Transverse colon (tissue), 4 donors: ENCODE measurements around the gene ARPIN. TPM values are rescaled to one million over a fixed set of nuclear protein-coding genes. Genes with fewer than 3 reads are reported as not detected.
"Not testable (repeated sequence)": the region's sequence is repeated elsewhere in the genome, so short reads cannot be mapped to it uniquely, and the experiment has no call there.

Experiments used
- DNase-seq: peaks from one replicate; pipeline ENCODE4 v3.0.0-alpha.2; 2019
- H3K27ac ChIP-seq, 4 donors: fragments of 200-600 bp; sonication (generic); 2 replicates each; pipeline ENCODE4 v1.5.1; 2016 to 2018; ENCODE audit warnings: inconsistent platforms in 4 of 4
- H3K27me3 ChIP-seq: fragments of 200-600 bp; sonication (generic); 2 replicates; pipeline ENCODE4 v1.5.1; 2017; ENCODE audit warnings: inconsistent platforms
- H3K36me3 ChIP-seq, 4 donors: fragments of 200-600 bp; sonication (generic); 2 replicates each; pipeline ENCODE4 v1.5.1; 2017 to 2019; ENCODE audit warnings: inconsistent platforms in 4 of 4
- H3K4me1 ChIP-seq, 4 donors: fragments of 200-600 bp; sonication (generic); 2 replicates each; pipeline ENCODE4 v1.5.1; 2017 to 2020; ENCODE audit warnings: inconsistent platforms in 4 of 4
- H3K4me3 ChIP-seq, 4 donors: fragments of 200-600 bp; sonication (generic); 1 replicate in 1 of 4; 2 replicates in 3 of 4; pipeline versions ENCODE4 v1.5.1 to v1.6.1; 2017 to 2019; ENCODE audit warnings: inconsistent platforms in 4 of 4
- H3K9me3 ChIP-seq, 2 donors: fragments of 200-600 bp; sonication (generic); 2 replicates each; pipeline ENCODE4 v1.5.1; 2017 to 2019; ENCODE audit warnings: inconsistent platforms in 2 of 2
- CTCF ChIP-seq, 5 experiments: fragments of 200-600 bp in 3 of 5; fragments of 450-650 bp in 2 of 5; sonication (generic) in 3 of 5; IDR thresholded peaks; 1 replicate in 2 of 5; 2 replicates in 3 of 5; pipeline ENCODE4 v1.5.1; 2016 to 2017; ENCODE audit warnings: antibody characterized with exemption in 5 of 5, inconsistent platforms in 3 of 5, mild to moderate bottlenecking in 2 of 5, moderate library complexity in 1 of 5
- EP300 ChIP-seq: sonication (generic); formaldehyde crosslinking; IDR thresholded peaks from one replicate; pipeline ENCODE4 v1.6.1; 2017; ENCODE audit warnings: antibody characterized with exemption, low read depth
- POLR2A ChIP-seq: fragments of 450-650 bp; IDR thresholded peaks from one replicate; pipeline ENCODE4 v1.6.1; 2016; ENCODE audit warnings: antibody characterized with exemption, mild to moderate bottlenecking, moderate library complexity
- POLR2AphosphoS5 ChIP-seq, 3 donors: sonication (generic); formaldehyde crosslinking; IDR thresholded peaks; one replicate each; pipeline ENCODE4 v1.6.1; 2016; ENCODE audit warnings: antibody characterized with exemption in 3 of 3
- WGBS, 2 donors: methylation state at CpG; one replicate each; pipeline ENCODE4 v1.1.5; 2018; ENCODE audit warnings: low coverage in 1 of 2; 5-methylcytosine and 5-hydroxymethylcytosine counted together
- in situ Hi-C, 4 donors: fragments of 200-750 bp; cut with MboI; loops; one replicate each; pipeline versions ENCODE4 v1.15.0 to v1.15.1; 2017; ENCODE audit warnings: low sequenced_read_pairs in 3 of 4, low pct_ligation_motif_present in 1 of 4, low pct_unique_long_range_greater_than_20kb in 1 of 4
- intact Hi-C: fragments of 100-400 bp; cut with DNase I; formaldehyde crosslinking; loops from one replicate; pipeline ENCODE4 v1.15.1; 2023; ENCODE audit warnings: low total_unique reads
- total RNA-seq, 4 donors: library from RNA; depleted of rRNA; stranded (reverse); fragments of >200 nt; gene quantifications; one replicate each; pipeline ENCODE4 v1.1.0, GENCODE V29; 2016

The ARPIN gene
- total RNA-seq, 4 donors from 2014 or later: 24.1 to 48.6 (median 37.6) TPM

GRCh38 chr15:89948796-89949195 lies 36.0 kb upstream of the ARPIN start:
- no peaks in the 10 kb centered on the region for H3K27me3 ChIP-seq
- no peak for DNase-seq
- H3K36me3 ChIP-seq: no peaks in the 10 kb centered on the region
- intact Hi-C loops: no loop called here
- H3K9me3 ChIP-seq: no peaks in the 10 kb centered on the region
- 82 to 89% methylated on average over 7 of the region's 7 CpGs for WGBS, 2 donors
- no peak for TF ChIP-seq CTCF (IDR thresholded peaks at IDR 0.05)
- TF ChIP-seq POLR2A: no peak
- no peak for TF ChIP-seq EP300
- no peak for TF ChIP-seq POLR2AphosphoS5 (IDR thresholded peaks at IDR 0.05)
- in situ Hi-C loops: no loop called here
- H3K4me1 ChIP-seq: peaks cover 0 to 18% (median 8%) of the 10 kb centered on the region in 4 donors
- H3K4me3 ChIP-seq: no peak overlapping the region
- H3K27ac ChIP-seq: no peak overlapping the region

GRCh38 chr15:89947385-89947784 lies 34.6 kb upstream of the ARPIN start:
- TF ChIP-seq POLR2A (no peak), POLR2AphosphoS5 (IDR thresholded peaks at IDR 0.05) (no peak), EP300 (no peak), CTCF (IDR thresholded peaks at IDR 0.05) (no peak)
- intact Hi-C loops (no loop called here), in situ Hi-C loops (no loop called here)
- peaks cover 0 to 26% (median 9%) of the 10 kb centered on the region in 4 donors for H3K4me1 ChIP-seq
- no peaks in the 10 kb centered on the region for H3K27me3 ChIP-seq
- no peak for DNase-seq
- H3K9me3 ChIP-seq: no peaks in the 10 kb centered on the region
- H3K36me3 ChIP-seq: no peaks in the 10 kb centered on the region
- 49 to 61% methylated on average over 2 to 3 of the region's 3 CpGs for WGBS, 2 donors
- H3K27ac ChIP-seq: peak overlapping the region; percentile 73 to 81 (median 77)
- no peak overlapping the region for H3K4me3 ChIP-seq

- Histone ChIP-seq H3K36me3 (no peaks in the 10 kb centered on the region), H3K9me3 (no peaks in the 10 kb centered on the region), H3K27me3 (no peaks in the 10 kb centered on the region), H3K4me3 (no peak overlapping the region), H3K4me1 (peaks cover 0 to 26% (median 9%) of the 10 kb centered on the region in 4 donors), H3K27ac (peak overlapping the region; percentile 73 to 81 (median 77))
- WGBS, 2 donors: 44 to 56% methylated on average over 6 of the region's 6 CpGs
- DNase-seq: no peak
- TF ChIP-seq EP300 (no peak), CTCF (IDR thresholded peaks at IDR 0.05) (no peak), POLR2A (no peak), POLR2AphosphoS5 (IDR thresholded peaks at IDR 0.05) (no peak)
- intact Hi-C loops (no loop called here), in situ Hi-C loops (no loop called here)
Observed at GRCh38 chr15:89946681-89947299, 34.0 kb upstream of the ARPIN start.

GRCh38 chr15:89943721-89944120 lies 31.0 kb upstream of the ARPIN start:
- H3K27ac ChIP-seq, H3K4me3 ChIP-seq, intact Hi-C loops, H3K36me3 ChIP-seq, H3K9me3 ChIP-seq, DNase-seq, in situ Hi-C loops, H3K27me3 ChIP-seq: not testable (repeated sequence)
- WGBS, 2 donors: 87% methylated on average over 6 of the region's 6 CpGs; no CpG with 5 or more reads in 1 of the 2 donors
- peaks cover 0 to 26% (median 9%) of the 10 kb centered on the region in 4 donors for H3K4me1 ChIP-seq

GRCh38 chr15:89939910-89940309 lies 27.2 kb upstream of the ARPIN start:
- peaks cover 0 to 9% (median 0%) of the 10 kb centered on the region in 4 donors for H3K4me1 ChIP-seq
- no peak overlapping the region for H3K4me3 ChIP-seq
- TF ChIP-seq POLR2AphosphoS5 (IDR thresholded peaks at IDR 0.05): no peak
- TF ChIP-seq EP300: no peak
- no peak for TF ChIP-seq CTCF (IDR thresholded peaks at IDR 0.05)
- TF ChIP-seq POLR2A: no peak
- WGBS, 2 donors: 86 to 89% methylated on average over 2 to 3 of the region's 3 CpGs
- in situ Hi-C loops: no loop called here
- no peak overlapping the region for H3K27ac ChIP-seq
- DNase-seq: no peak
- no peaks in the 10 kb centered on the region for H3K36me3 ChIP-seq
- H3K27me3 ChIP-seq: no peaks in the 10 kb centered on the region
- H3K9me3 ChIP-seq: no peaks in the 10 kb centered on the region
- intact Hi-C loops: no loop called here

- H3K27ac ChIP-seq, H3K27me3 ChIP-seq, in situ Hi-C loops, intact Hi-C loops, H3K4me1 ChIP-seq, H3K36me3 ChIP-seq, H3K4me3 ChIP-seq, H3K9me3 ChIP-seq, DNase-seq: not testable (repeated sequence)
- 85 to 100% methylated on average over 2 of the region's 2 CpGs for WGBS, 2 donors
Observed at GRCh38 chr15:89939377-89939776, 26.6 kb upstream of the ARPIN start.
